ENCODE data around the gene STAT1. TPM values are rescaled to one million over a fixed set of nuclear protein-coding genes. Genes with fewer than 3 reads are reported as not detected.

The STAT1 gene
- total RNA-seq, 1 experiment from 2014 or later, result 62.3 TPM

DNA sequence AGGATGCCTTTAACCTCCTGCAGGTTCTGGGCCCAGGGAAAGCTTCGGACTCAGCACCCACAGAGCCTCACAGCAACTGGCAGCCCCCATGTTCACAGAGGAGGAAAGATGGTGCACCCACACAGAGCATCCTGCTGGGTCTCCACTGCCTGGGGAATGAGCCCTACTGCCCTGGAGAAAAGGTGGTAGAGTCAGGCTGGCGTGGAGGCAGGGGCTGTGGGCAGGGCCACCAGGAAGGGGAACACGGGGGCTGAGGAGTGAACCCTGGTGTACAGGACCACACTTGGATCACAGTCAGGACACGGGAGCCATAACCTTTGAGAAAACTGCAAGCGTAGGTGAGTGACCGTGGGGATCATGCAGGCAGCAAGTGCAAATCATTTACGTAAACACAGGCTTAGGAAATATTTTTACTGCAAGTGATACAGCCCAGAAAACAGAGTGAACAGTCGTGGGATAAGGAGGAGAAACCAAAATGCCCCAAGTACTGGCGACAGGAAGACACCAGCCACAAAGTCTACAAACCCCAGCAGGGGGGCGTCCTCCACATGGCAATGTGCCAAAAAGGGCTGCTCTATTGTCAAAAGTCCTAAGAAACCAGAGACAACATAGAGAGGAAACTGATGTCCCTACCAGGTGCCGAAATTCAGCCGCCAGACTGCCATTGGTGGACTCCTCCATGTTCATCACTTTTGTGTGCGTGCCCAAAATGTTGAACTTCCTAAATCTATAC is 27.6 kb downstream of the STAT1 start:
- DNase-seq (ENCODE audit: extremely low read depth, low read depth), result no peak

DNA sequence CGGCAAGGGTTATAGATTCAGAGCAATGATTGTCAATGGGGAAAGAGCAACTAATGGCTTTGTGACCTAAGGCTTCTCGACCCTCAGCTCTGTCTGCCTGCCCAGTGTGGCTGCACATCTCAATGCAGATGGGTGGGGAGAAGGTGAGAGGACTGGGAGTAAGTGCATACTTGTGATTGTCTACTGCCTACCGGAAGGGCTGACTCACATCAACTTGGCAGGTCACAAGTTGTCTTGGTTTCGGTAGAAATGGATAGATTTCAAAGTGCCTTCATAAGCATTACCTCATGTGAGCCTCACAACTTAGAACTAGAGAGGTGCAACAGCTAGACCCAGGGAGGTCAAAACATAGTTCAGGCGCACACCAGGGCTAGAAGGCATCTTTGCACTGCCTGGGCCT is 29.4 kb downstream of the STAT1 start:
- DNase-seq (ENCODE audit: extremely low read depth, low read depth), result no peak

DNA sequence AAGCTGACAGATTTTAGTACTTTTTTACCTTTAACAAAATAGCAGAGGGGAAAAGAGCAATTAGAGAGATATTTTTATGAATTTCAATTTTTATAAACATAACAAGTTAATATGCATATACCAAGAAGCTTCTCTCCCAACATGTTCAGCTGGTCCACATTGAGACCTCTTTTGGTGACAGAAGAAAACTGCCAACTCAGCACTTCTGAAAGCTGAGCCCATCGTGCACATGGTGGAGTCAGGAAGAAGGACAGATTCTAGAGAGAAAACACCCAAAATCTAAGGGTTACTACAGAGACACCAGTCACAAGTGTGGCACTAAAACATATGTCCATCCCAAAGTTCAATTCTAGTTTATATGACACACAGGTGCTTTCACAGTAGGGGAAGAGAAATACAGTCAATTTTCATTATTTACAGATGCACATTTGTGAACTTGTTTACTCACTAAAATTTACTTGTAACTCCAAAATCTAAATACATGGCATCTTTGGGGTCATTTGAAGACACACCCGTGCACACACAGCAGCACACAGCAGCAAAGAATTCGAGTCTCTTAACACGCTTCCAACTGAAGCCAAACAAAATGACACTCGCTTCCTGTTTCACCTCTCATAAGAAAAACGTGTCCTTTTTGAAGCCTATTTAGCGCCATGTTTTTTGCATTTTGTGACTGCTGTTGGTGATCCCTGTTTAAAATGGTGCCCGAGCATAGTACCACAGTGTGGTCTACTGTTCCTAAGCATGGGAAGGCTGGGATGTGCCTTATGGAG is 31.5 kb downstream of the STAT1 start:
- no peak for DNase-seq (ENCODE audit: extremely low read depth, low read depth)

DNA sequence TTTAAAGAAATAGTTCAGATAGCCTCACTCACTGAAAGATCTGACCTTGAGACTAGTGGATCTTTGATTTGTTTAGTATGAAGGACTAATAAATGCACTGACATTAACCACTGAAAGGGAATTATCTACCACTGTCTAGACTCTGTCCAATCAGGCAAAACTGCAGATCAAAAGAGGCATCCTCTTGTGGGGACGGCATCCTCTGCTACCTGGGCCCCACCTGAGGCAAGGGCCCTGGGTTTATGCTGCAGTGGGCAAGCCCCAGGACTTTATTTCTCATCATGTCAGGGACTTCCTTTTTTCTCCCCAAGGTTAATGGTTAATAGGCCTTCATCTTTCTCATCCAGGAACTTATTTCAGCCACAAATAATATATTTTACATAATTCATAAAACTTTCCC is 32.2 kb downstream of the STAT1 start:
- no peak for DNase-seq (ENCODE audit: extremely low read depth, low read depth)

DNA sequence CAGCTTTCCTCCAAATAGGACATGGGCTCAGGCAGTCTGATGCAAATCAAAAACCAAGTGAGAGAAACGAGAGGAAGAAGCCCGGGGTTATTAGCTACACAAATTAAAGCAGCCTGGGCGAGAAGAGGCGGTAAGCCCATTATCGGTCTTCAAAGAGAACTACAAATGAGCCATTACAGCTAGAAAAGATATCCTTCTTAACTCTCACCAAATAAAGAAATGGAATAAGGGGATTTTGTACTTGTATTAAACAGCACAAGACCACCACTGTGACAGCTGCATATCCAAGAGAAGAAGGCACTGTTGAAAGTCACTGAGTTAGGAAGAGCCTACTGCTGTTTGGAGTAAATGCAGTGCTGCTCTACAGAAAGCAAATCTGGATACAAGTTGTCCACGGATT is 32.6 kb downstream of the STAT1 start:
- DNase-seq (ENCODE audit: extremely low read depth, low read depth), result no peak

DNA sequence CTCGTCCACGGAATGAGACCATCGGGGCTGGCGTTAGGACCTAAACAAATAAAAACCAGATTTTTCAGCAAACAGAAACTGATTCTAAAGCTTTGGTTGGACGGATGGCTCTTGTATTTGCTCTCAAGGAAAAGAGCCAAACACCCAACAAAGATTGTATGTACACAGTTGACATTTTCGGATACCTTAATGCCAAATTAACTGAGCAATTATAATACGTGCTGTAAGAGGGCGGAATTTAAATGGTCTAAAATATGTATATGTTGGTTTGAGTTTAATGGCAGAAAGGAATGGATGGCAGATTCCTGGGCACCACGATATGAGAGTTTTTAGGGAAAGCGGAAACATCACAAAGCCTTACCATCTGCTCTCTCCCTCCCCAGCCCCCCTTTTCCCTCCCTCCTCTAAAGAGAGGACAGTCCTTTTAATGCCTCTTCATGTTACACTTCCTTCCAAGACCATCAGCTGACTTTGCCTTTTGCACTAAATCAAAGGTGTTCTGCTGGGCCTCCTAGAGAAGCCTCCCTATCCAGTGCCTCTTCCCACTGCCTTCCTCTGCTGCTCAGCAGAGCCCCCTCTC is 33.3 kb downstream of the STAT1 start:
- no peak for DNase-seq (ENCODE audit: extremely low read depth, low read depth)

DNA sequence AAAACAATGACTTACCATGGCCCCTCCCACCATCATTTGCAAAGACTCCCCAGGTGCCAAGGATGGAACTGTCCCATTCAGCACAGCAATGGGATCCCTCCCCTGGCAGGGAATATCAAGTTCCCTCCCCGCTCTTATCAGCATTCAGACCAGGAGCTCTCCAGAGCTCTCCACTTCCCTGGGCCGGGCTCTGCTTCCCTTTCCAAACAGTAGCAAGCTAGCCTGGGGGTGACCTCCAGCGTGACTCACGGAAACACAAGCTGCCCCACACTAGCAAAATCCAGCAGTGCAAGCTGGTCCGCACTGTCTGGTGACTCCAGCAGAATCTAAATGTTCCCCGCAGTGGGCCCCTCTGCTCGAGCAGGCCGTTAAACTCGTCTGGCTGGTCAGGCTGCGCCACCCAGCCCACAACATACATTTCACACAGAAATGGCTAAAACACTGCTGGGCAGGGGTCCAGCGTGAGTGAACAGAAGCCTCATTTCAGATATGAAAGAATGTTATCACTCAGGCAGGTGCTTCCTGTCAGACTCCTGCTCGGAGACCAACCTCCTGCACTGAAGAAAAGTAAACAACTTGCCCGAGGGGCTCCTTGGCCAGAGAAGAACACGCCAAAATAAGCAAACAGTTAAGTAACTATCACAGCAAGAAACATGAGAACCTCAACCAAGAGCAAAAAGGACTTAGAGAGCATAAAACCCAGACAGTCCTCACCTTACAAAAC is 33.9 kb downstream of the STAT1 start:
- DNase-seq (ENCODE audit: extremely low read depth, low read depth), result no peak

DNA sequence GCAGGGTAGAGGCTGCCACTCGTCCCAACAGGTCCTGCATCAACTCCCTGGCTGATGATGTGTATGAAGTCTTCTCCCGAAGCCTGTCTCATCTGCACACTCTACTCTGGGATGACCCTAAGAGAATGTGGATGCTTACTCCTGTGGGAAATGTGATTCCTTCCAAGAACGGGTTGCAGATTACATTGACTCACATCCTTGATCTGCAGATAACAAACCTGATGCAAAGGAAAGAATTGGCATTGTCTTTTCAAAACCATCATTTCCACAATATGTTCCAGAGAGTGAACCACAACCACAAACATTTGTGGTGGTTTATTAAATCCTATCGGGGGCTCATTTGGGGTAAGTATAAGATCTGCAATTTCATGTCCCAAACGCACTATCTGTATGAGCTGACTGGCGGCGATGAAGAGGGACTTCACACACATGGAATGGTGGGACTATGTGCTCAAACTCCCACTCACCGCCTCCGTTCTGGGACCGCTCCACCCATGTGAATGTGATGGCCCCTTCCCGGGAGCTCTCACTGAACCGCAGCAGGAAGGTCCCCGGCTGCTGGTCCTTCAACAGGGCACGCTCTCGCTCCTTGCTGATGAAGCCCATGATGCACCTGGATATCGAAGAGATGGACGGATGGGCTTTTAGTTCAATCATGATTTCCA is 35.5 kb downstream of the STAT1 start:
- no peak for DNase-seq (ENCODE audit: extremely low read depth, low read depth)

DNA sequence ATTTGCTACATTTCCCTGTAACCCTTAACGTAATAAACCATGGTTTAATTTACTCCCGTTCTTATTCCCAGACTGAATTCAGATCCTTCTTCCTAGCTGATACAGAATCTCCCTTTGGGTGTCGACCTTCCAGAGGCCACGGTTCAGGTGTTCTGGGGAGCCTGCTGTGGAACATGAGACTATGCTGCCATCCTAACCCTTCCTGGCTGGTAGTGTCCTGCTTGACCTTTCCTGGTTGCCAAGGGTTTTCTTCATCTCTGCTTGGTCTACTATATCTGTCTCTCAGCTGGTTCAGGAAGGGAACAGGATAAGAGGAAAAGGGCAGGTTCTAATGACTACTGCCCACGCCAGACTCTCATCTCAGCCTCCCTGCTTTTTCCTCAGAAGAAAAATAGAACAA is 36.5 kb downstream of the STAT1 start:
- no peak for DNase-seq (ENCODE audit: extremely low read depth, low read depth)

DNA sequence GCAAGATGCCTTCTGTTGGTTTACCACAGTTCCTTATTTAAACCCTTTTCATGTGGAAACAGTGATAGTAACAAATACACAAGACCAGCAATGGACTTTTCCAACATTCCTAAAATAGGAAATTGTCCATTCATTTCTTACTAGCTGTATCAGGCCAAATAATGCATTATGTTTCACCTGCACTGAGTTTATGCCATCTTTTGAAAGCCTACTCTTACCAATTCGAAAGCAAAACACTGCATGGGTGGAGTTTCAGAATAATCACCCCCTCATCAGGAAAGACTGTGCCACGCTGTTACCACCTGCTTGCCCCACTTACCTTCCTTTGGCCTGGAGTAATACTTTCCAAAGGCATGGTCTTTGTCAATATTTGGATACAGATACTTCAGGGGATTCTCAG is 37.5 kb downstream of the STAT1 start:
- DNase-seq (ENCODE audit: extremely low read depth, low read depth), result no peak

DNA sequence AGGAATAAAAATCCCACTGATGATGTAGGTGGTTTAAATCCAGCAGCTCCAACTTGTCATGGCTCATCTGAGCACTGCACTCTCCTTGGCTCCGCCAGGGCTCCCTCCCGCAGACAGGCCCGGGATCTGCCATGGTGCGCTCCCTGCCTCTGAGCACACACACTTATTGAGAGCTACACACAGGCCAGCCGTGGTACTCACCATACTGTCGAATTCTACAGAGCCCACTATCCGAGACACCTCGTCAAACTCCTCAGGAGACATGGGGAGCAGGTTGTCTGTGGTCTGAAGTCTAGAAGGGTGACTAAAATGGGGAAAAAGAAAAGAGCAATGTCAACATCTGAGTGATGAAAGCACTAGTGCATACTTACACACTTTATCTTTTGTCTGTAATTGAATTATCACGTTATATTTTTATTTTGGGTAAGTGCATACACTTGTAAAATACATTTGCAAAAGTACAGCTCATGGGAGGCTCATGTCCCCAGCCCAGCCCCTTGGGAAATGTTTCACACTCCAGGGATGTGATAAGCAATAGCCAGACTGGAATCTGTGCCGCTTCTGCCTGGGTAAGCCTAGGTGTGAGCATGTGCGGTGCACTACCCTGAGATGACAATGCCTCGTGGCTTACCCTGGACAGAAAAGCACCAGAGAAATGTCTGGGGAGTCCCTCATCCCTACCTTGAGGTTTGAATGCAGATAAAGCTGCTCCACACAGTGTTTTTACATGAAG is 39.2 kb downstream of the STAT1 start:
- no peak for DNase-seq (ENCODE audit: extremely low read depth, low read depth)

DNA sequence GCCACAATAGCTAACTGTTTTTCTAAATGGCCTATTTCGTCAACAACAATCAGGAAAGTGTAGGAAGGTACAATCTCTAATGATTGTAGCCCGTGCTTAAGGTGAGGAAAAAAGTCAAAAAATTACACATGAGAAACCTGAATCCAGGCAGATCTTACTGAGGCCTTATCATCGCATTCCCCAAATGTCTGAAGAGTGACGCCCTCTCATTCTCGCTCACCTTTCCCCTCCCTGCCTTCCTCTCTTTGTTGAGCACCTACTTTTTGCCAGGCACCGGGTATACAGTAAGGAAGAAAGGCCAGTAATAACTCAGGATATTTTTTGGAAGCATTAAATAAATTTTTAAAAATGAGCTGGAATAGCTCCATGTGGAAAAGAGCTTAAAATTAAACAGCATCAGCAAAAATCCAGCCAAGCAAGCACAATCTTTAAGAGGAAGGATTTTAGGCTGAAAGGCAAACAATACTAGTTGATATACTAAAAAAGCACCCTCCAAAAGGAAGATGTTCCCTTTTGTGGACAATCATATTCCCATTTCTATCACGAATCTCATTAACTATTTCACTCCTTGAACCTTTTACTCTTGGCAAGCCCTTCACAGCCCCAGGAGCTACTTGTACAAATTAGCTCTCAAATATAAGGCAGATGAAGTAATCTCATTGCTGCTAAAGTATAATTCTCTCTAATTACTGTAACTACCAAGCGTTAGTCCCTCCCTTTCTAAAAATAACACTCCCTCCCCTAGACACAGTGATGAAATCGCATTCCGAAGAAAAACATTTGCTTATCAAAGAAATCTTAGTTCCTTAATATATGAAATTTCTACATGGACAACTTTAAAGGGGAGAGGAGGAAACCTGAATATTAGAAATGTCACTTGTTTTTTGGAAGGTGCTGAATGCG is 40.0 kb downstream of the STAT1 start:
- DNase-seq (ENCODE audit: extremely low read depth, low read depth), result no peak

DNA sequence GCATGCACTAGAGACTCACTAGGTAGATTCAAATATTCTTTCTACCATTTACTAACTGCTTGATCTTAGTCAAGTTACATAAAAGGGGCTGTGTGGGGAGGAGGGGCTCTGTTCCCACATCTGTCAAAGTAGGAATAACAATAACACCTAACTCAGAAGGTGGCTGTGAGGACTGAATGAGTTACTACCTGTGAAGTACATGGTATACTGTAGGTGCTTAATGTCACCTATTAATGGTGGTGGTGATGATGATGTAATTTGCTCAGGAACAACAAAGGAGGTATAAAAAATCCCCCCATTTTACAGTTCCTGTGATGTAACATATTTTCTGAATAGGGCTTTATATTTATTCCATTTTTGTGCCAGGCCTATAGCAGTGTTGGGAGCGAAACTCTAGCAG is 40.7 kb downstream of the STAT1 start:
- DNase-seq (ENCODE audit: extremely low read depth, low read depth), result no peak

DNA sequence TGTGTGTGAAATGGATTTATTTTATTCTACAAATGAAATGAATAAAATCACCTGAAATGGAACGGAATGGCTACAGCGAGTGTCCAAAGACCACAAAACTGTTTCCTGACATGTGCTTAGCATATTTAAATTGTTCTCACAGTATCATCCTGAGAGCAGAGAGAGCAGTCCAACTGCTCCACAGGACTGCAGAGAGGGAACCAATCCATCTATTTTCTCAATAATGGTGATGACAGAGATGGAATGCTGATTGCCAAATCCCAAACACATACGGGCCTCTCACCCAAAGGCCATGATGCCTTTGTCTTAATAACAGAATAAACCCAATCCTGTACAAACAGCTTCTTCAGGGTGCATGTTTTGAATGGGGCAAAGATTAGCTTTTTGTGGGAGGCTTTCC is 41.1 kb downstream of the STAT1 start:
- DNase-seq (ENCODE audit: extremely low read depth, low read depth), result no peak

DNA sequence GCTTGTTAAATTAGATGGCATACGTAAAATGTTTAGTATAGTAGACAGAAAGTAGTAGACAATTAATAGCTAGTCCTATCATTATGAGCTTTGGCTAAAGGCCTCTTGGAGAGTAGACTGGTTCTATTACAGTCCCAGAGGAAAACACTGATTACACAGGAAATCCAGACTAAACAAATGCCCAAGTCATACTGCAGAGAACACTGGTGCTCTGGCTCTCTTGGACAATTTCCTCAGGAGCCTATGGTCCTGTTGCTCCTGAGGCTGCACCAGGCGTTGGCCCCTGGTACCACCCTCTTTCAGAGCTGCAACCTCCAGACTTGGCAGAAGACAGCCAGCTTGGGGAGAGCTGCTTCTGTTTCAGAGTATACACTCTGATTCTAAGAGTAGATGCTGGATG is 41.8 kb downstream of the STAT1 start:
- no peak for DNase-seq (ENCODE audit: extremely low read depth, low read depth)

DNA sequence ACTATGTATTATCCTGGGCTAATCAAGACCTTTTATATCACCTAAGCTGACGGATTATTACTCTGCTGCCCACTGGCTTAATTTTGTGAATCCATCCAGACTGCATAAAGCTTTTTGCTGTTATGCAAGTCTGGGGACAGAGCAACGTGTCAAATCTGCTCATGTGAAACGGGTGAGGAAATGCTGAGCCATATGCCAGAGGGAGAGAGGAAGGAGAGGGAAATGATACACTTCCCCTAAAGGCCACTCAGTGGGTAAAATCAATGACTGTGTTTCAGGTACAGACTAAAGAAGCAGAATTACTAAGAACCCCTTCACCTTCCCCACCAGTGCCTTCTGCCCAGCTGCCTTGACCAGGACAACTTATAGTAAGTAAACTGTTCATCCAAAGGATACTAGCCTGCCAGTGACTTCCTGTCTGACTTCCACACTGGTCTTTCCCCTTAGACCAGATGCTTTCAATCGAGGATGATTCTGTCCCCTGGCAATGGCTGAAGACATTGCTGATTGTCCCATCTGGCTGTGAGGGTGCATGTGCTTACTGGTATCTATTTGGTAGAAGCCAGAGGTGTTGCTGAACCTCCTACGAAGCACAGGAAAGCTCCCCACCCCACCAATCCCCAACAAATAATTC is 43.0 kb downstream of the STAT1 start:
- no peak for DNase-seq (ENCODE audit: extremely low read depth, low read depth)

DNA sequence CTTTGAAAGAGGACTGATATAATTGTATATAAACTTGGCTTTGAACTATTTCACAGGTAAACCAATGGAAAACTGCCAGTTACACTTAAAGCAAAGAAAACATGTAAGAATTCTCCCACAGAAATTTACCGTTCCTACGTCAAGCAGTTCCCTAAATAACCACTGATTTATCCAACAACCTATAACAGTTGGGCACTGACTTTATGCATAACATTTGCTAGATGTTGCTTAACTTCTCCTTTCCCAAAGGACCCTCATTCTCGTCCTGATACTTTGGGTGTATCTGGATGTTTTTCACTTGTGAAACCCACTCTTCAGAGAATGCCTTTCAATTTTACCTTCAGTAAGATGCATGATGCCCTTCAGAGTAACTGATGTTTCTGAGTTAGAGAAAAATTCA is 43.8 kb downstream of the STAT1 start:
- no peak for DNase-seq (ENCODE audit: extremely low read depth, low read depth)

DNA sequence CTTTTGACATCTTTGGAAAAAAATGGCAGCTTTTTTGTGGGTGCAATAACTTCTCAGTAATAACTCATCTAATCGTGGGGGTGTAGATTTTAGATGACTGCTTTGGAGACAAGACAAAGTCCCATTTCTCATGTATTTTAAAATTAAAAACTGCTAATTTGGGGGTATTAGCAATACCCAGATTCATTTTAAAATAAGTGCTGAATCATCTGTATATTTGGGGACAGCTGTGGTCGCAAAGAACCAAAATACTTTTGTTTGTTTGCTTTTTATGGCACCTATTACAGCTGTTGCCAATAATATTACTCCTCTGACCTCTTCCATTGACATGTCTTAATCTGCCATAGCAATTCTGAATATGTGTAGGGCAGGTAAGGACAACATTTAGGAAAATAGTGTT is 45.4 kb downstream of the STAT1 start:
- DNase-seq (ENCODE audit: extremely low read depth, low read depth), result no peak
